Mucosa of rectum (tissue), 2 donors: ENCODE measurements around the gene CPZ.

Source experiments
- H3K27ac ChIP-seq, 2 donors: one replicate each; pipeline ENCODE4 v1.7.0; 2013; ENCODE audit warnings: inconsistent platforms in 2 of 2, low read depth in 2 of 2, low read length in 2 of 2
- H3K27me3 ChIP-seq, 2 donors: one replicate each; pipeline ENCODE4 v1.7.0; 2013; ENCODE audit warnings: low read length in 2 of 2; ENCODE audit not compliant: control insufficient read depth in 2 of 2, insufficient read depth in 2 of 2
- H3K36me3 ChIP-seq, 2 donors: one replicate each; pipeline ENCODE4 v1.7.0; 2013; ENCODE audit warnings: low read length in 2 of 2; ENCODE audit not compliant: control insufficient read depth in 2 of 2, insufficient read depth in 2 of 2
- H3K4me1 ChIP-seq, 2 donors: one replicate each; pipeline ENCODE4 v1.7.0; 2013; ENCODE audit warnings: low read length in 2 of 2, mild to moderate bottlenecking in 1 of 2; ENCODE audit not compliant: control insufficient read depth in 2 of 2, insufficient read depth in 2 of 2
- H3K4me3 ChIP-seq, 2 donors: one replicate each; pipeline ENCODE4 v1.7.0; 2013; ENCODE audit warnings: low read length in 2 of 2
- H3K9ac ChIP-seq, 2 donors: one replicate each; pipeline ENCODE4 v1.7.0; 2013; ENCODE audit warnings: low read length in 2 of 2, low read depth in 1 of 2, mild to moderate bottlenecking in 1 of 2
- H3K9me3 ChIP-seq, 2 donors: one replicate each; pipeline ENCODE4 v1.7.0; 2013; ENCODE audit warnings: low read length in 2 of 2; ENCODE audit not compliant: control insufficient read depth in 2 of 2
- donor health status: healthy.
- donor health status: Normal muscosa, but diverticular disease.

Gene CPZ

DNA sequence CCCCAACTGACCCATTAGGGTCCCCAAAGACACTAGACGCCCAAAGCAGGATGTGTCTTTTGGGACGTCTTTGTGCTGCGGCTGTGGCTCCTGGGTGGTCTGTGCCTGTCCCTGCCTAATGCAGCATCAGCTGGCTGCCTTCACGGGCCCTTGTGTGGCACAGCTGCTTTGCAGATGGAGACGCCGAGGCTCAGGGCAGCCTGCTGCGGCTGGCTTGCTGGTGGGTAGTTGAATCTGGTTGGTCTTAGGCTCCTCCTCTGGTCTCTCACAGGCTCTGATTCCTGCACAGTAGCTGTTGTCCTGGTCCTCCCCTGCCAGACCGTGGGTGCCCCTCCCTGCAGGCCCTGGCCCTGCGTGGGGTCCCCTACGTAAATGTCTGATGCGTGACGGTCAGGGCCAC, 8.1 kb downstream of the CPZ start:
- no peaks in the 10 kb centered on the region for H3K36me3 ChIP-seq

DNA sequence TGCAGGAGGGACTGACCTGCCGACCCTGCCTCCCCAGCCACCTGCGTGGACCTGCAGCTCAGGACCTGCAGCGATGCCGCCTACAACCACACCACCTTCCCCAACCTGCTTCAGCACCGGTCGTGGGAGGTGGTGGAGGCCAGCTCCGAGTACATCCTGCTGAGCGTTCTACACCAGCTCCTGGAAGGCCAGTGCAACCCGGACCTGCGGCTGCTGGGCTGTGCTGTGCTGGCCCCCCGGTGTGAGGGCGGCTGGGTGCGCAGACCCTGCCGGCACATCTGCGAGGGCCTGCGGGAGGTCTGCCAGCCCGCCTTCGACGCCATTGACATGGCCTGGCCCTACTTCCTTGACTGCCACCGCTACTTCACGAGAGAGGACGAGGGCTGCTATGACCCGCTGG, 8.5 kb downstream of the CPZ start:
- Histone ChIP-seq H3K9ac (no peak overlapping the region), H3K27me3 (peaks cover 0 to 3% of the 10 kb centered on the region in 2 donors)

More for the DNA sequence above, 8.1 kb downstream of the CPZ start:
- Histone ChIP-seq H3K27me3 (no peaks in the 10 kb centered on the region), H3K4me3 (no peak overlapping the region), H3K9me3 (no peaks in the 10 kb centered on the region), H3K9ac (no peak overlapping the region), H3K27ac (no peak overlapping the region), H3K4me1 (no peaks in the 10 kb centered on the region)

DNA sequence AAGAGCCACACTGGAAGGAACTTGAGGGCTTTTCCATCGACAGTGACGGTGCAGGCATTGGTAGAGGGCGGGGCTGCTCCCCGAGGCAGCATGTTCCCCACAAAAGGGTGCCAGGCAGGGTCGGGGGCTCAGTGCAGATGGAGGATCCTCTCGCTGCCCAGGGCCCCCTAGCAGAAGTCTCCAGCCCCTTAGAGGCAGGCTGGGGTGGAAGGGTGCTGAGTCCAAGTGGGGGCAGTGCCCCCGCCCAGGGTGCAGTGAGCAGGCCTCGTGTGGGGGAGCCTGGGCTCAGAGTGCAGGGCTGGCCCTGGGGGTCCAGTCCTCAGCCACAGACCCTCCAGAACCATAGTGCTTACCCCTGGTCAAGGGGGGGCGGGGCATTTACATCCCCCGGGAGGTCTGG, 9.0 kb downstream of the CPZ start:
- H3K4me3 ChIP-seq = no peak overlapping the region
- H3K36me3 ChIP-seq = no peaks in the 10 kb centered on the region
- no peaks in the 10 kb centered on the region for H3K4me1 ChIP-seq
- peaks cover 0 to 7% of the 10 kb centered on the region in 2 donors for H3K27me3 ChIP-seq
- no peaks in the 10 kb centered on the region for H3K9me3 ChIP-seq
- no peak overlapping the region for H3K9ac ChIP-seq
- H3K27ac ChIP-seq = no peak overlapping the region

More for the DNA sequence above, 8.5 kb downstream of the CPZ start:
- no peak overlapping the region for H3K27ac ChIP-seq
- no peaks in the 10 kb centered on the region for H3K36me3 ChIP-seq
- no peaks in the 10 kb centered on the region for H3K9me3 ChIP-seq
- H3K4me1 ChIP-seq = no peaks in the 10 kb centered on the region
- no peak overlapping the region for H3K4me3 ChIP-seq

DNA sequence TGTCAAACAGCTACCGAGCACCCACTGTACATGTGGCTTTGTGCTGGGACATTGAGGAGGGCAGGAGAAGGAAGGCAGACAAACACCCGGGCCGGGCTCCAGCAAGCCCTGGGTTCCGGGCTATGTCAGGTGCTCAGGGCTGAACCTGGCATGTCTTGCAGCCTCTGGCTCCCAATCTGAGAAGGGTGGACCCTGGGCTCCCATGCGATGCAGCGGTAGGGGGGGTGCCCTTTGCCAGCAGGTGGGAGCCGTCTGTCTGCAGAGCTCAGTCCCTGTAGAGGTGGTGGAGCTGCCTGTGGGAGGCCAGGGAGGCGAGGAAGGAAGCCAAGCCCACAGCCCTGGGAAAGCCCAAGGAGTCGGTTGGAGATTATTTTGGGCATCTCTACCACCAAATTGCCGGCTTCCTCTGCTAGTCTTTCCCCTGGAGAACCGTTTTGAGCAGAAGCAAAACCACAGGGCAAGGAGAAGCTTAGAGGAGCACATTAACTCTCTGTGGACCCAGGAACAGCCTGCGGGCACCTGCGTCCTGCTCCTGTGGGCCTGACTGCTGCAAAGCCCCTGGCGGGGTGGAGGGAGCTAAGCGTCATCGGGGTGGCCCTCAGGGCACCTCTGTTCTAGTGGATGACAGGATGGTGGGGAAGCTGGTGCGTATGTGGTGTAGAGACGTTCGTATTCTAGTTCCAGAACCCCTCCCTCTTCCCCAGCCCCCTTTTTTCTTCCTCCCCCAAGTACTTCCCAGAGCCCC, 10.3 kb downstream of the CPZ start:
- Histone ChIP-seq H3K4me3 (no peak overlapping the region), H3K4me1 (no peaks in the 10 kb centered on the region), H3K27me3 (peaks cover 2 to 16% of the 10 kb centered on the region in 2 donors), H3K9ac (no peak overlapping the region), H3K27ac (no peak overlapping the region), H3K36me3 (no peaks in the 10 kb centered on the region), H3K9me3 (no peaks in the 10 kb centered on the region)

DNA sequence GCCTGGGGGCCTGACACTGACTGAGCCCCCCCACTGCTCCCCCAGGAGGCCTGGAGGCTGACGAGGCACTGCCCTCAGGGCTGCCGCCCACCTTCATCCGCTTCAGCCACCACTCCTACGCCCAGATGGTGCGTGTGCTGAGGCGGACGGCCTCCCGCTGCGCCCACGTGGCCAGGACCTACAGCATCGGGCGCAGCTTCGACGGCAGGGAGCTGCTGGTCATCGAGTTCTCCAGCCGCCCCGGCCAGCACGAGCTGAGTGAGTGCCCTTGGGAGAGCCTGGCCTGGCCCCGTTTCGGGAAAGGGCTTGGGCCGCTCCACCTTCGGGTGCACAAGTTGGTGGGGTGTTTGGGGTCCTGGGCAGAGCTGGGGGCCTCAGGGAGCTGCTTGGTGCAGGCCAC, 11.4 kb downstream of the CPZ start:
- H3K36me3 ChIP-seq = no peaks in the 10 kb centered on the region
- no peak overlapping the region for H3K27ac ChIP-seq
- no peak overlapping the region for H3K4me3 ChIP-seq
- H3K4me1 ChIP-seq = no peaks in the 10 kb centered on the region
- peaks cover 2 to 16% of the 10 kb centered on the region in 2 donors for H3K27me3 ChIP-seq
- no peak overlapping the region for H3K9ac ChIP-seq
- no peaks in the 10 kb centered on the region for H3K9me3 ChIP-seq

DNA sequence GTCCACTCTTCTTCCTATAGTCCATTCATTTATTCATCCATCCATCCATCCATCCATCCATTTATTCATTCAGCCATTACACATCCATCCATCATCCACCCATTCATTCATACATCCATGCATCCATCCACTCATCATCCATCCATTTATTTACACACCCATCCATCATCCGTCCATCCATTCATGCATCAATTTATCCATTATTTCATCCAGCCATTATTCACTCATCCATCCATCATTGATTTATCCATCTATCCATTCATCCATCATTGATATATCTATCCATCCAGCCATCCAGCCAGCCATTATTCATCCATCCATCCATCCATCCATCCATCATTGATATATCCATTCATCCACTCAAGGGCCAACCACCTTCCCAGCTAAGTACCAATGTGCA, 12.7 kb downstream of the CPZ start:
- Histone ChIP-seq H3K4me3 (no peak overlapping the region), H3K27me3 (peaks cover 2 to 16% of the 10 kb centered on the region in 2 donors), H3K36me3 (no peaks in the 10 kb centered on the region), H3K9ac (no peak overlapping the region), H3K4me1 (no peaks in the 10 kb centered on the region), H3K9me3 (no peaks in the 10 kb centered on the region), H3K27ac (no peak overlapping the region)

DNA sequence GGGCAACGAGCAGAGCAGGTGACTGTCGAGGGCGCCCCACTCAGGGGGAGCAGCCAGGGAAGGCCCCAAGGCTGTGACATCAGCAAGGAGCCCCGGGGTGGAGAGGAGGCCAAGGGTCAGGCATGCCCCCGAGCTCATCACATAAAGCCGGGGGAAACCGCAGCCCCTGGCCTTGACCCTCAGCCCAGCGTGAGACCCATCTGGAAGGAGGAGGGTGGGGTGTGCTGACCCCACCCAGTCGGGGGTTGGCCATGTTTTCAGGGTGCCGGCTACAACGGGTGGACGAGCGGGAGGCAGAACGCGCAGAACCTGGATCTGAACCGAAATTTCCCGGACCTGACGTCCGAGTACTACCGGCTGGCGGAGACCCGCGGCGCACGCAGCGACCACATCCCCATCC, 13.9 kb downstream of the CPZ start:
- no peak overlapping the region for H3K4me3 ChIP-seq
- H3K9me3 ChIP-seq = no peaks in the 10 kb centered on the region
- peaks cover 2 to 16% of the 10 kb centered on the region in 2 donors for H3K27me3 ChIP-seq
- H3K9ac ChIP-seq = no peak overlapping the region
- no peaks in the 10 kb centered on the region for H3K4me1 ChIP-seq
- H3K27ac ChIP-seq = no peak overlapping the region
- H3K36me3 ChIP-seq = no peaks in the 10 kb centered on the region

DNA sequence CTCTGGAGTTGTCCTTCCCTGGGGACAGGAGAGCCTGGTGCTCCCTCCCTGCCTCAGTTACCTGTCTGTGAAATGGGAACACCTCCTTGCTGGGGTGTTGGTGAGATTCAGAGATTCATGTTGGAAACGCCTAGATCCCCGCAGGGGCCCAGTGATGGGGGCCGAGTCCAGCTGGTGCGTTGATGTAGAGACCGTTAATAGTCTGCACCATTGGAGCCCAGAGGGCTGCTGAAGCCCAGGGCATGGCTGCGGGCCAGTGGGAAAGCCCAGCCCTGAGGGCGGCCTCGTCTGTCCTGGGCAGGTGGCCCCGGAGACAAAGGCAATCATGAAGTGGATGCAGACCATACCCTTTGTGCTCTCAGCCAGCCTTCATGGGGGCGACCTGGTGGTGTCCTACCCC, 14.4 kb downstream of the CPZ start:
- Histone ChIP-seq H3K27me3 (peaks cover 4 to 16% of the 10 kb centered on the region in 2 donors), H3K4me3 (no peak overlapping the region), H3K36me3 (no peaks in the 10 kb centered on the region), H3K4me1 (no peaks in the 10 kb centered on the region), H3K9ac (no peak overlapping the region), H3K27ac (no peak overlapping the region), H3K9me3 (no peaks in the 10 kb centered on the region)

DNA sequence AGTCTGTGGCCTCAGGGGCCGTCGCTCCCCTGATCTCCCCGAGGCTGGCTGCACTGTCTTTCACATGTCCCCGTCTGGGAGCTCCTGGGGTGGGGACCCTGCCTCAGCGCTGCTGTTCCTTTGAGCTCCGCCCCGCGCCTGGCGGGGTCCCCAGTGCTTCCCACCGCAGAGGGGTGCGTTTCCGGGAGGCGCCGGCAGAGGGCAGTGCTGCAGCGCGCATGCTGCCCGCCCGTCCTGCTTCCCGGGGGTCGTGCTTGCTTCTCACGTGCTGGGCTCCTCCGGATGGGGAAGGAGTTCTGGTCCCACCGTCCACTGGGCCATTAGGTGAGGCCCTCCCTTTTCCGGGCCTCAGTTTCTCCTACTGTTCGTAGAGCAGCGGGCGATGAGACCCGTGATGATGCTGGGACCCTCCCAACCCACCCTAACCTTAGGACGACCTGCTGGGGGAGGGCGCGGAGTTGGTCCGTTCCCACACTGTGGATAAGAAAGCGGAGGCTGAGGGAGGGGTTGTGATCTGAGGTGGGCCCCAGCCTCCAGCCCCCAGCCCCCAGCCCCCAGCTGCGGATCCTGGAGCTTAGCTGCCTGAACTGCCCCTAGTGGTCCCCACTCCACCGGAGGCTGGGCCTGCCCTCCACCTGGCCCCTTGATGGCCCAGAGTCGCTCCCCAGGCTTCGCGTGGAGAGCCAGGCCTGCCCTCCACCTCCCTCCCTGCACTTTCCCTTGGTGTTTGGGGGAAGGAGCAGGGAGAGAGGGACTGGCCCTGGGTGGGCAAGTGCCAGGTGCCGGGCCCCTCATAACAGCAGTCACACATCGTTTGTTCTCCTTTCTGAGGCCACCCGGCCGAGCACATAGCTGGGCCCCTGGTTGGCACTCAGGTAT, 15.3 kb downstream of the CPZ start:
- H3K9me3 ChIP-seq = no peaks in the 10 kb centered on the region
- no peak overlapping the region for H3K4me3 ChIP-seq
- H3K9ac ChIP-seq = no peak overlapping the region
- H3K36me3 ChIP-seq = no peaks in the 10 kb centered on the region
- peaks cover 4 to 16% of the 10 kb centered on the region in 2 donors for H3K27me3 ChIP-seq
- H3K4me1 ChIP-seq = no peaks in the 10 kb centered on the region
- H3K27ac ChIP-seq = no peak overlapping the region

DNA sequence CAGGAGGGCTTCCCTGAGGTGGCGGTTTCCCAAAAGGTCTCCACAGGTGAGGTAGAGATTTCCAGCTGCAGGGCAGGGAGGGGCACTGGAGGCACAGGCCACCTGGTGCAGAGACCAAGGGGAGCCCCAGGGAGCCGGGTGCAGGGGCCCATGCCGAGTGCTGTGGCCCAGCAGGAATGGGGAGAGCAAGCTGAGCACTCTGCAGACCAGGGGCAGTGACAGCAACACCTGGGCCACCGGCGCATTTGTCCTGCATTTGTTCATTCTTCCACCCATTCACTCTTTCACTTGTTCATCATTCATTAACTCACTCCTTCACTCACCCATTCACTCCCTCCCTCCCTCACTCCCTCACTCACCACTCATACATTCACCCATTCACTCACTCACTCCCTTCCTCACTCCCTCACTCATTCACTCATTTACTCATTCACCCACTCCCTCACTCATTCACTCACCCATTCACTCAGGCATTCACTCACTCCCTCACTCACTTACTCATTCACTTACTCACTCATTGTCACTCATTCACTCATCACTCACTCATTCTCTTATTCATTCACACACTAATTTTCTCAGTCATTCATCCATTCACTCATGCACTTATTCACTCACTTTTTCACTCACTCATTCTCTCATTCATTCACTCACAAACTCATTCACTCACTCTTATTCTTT, 16.3 kb downstream of the CPZ start:
- H3K4me1 ChIP-seq = no peaks in the 10 kb centered on the region
- H3K4me3 ChIP-seq = no peak overlapping the region
- H3K27ac ChIP-seq = no peak overlapping the region
- H3K9me3 ChIP-seq = no peaks in the 10 kb centered on the region
- peaks cover 4 to 16% of the 10 kb centered on the region in 2 donors for H3K27me3 ChIP-seq
- H3K36me3 ChIP-seq = no peaks in the 10 kb centered on the region
- H3K9ac ChIP-seq = no peak overlapping the region
